DMS114 treated with DMSO at 0.1 percent for 48 hours (cell line): ENCODE results near the gene ITFG1.
"Not testable (repeated sequence)": the region's sequence is repeated elsewhere in the genome, so short reads cannot be mapped to it uniquely, and the experiment has no call there.

Experiments used
- DNase-seq: peaks from one replicate; lab custom pipeline; 2025; ENCODE audit not compliant: unreplicated experiment; lab: John Stamatoyannopoulos, UW

The ITFG1 gene

DNA sequence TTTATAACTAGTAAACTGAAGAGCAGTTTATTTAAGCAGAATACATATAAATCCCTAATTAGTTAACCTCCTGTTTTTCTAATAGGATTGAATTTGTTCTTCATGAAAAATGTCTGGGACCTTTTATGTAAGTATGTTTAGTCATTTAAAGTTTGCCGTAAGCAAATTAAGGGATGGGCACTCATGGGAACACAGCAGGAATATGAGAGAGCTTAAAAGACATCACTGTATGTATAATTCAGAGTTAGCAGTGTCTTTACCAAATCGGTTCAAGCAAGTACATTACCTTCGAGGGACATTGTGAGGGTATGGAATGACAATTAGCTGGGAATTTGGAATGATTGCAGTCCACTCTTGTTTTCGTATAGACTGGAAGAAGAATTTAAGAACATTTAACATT, 299.4 kb downstream of the ITFG1 start:
- no peak for DNase-seq

DNA sequence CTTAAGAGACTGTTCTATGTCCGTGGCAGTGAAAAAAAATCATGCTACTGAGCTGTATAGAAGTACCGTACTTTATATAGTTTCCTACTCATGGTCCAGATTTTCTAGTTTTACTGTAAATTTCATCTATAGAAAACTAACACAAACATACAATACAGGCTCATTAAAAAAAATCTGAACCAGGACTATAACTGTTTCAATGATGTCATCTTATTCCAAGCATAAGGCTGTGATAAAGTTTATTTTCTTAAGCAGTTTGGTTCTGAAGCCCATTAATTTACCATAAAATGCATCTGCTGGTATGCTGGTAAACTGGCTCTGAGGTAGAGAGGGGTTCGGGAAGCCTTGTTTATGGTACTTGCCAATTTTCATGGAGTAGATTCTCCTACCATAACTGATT, 300.4 kb downstream of the ITFG1 start:
- no peak for DNase-seq

DNA sequence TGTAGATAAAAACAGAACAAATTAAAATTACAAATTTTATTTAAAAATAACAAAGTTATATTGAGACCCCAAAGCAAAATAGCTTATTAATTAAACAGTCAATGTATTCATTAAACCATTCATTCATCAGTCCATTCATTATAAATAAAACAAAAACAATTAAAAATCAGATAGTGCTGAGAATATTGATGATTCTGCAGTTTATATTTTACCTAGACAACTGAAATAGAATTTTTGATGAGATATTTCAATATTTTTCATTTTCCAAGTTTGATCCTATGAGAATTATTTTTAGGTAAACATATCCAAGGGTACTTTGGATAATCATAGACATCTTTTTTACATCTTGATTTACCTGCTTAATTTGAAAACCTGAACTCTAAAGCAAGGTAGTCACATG, 301.9 kb downstream of the ITFG1 start:
- no peak for DNase-seq

DNA sequence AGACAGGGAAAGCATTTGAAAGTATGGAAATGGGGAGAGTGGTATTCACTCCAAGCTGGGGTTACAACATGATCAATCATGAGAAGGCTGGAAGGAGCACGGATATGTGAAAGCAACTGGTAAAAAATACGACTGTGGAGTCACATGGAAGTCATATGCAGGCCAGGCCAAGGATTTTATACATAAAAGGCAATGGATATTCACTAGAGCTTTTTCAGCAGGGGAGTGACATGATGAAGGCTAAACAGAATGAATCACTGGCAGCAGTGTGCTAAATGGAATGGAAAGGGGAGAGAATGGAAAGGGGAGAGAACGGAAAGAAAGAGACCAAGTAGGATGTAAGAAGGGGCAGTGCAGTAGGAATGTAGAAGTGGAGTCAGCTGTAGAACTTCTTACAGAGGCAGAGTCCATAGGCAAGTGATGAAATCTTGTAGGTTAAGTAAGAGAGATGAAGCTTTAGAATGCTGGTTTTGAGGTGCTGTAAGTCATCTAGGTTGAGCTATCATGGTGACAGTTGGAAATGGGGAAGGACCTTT, 304.1 kb downstream of the ITFG1 start:
- no peak for DNase-seq

DNA sequence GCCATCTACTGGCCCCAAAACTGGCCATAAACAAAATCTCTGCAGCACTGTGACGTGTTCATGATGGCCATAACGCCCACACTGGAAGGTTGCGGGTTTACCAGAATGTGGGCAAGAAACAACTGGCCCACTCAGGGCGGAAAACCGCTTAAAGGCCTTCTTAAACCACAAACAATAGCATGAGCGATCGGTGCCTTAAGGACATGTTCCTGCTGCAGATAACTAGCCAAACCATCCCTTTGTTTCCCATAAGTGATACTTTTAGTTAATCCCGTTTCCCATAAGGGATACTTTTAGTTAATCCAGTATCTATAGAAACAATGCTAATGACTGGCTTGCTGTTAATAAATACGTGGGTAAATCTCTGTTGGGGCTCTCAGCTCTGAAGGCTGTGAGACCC, 308.4 kb downstream of the ITFG1 start:
- not testable (repeated sequence) for DNase-seq

DNA sequence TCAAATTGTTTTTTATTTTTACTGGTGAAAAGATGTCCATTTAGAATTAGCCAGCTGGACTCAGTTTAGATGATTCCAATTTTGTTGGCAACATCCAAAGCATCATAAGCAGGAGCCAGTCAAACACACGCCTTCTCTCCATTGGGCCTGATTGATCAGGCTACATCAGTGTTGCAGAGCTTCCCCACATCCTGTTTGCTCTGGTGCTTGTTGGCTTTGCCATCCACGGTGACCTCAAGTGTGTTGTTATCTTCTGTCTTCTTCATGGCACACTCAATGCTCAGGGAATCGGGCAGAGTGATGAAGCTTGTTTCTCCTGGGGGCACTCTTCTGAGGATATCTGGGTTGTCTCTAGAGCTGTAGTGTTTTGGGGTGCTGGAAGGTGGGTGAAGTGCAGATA, 310.8 kb downstream of the ITFG1 start:
- DNase-seq = no peak

DNA sequence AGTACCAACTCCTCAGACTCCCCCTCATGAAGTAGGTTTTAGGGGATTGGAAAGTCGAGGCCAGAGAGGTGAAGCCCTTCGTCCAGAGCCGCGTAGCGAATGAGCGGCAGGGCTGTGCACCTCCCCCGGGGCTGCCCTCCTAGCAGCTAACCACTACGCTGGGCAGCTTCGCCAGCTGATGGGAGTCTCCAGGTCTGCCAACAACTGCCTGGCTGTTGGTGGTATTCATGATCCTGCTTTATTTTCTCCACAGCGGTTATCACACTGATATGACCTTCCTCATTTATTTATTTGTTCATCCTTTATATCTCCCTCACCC, 316.3 kb downstream of the ITFG1 start:
- DNase-seq = peak; percentile 36

DNA sequence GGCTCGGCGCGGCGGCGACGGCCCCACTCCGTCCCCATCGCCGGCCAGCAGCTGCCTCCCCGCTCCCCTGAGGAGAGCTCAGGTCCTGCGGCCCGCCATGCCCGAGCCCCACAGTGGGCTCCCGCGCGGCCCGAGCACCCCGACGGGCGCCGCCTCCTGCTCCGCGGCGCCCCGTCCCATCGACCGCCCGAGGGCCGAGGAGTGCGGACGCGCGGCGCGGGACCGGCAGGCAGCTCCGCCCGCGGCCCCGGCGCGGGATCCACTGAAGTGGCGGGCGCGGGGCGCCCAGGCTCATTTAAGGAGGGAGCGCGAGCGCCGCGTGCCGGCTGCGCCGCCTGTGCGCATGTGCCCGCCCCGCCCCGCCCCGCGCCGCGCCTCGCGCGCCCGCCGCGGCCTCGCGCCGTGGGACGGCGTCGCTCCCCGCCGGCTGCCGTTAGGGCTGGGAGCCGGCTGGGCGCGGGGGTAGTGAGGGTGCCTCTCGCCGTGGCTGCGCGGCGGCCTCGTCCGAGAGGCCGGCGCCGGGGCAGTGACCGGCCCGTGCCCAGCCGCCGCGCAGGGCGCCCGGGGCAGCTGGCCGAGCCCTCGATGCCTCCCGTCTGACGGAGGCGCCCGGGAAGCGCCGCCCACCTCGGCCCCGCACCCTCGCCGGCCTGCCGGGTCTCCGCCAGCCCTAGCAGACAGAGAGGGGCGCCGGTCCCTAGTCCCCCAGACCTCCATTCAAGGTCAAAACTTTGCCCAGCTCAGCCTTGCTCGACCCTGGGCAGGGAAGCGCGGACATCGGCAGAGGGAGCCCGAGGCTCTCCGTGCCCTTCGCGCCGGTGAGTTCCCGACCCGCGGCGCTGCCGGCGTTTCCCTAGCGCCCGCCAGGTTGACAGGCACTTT, 316.9 kb downstream of the ITFG1 start, which contains the start of gene NETO2:
NETO2 (minus strand) TSS at position 269 of the 882 bp plus-strand sequence. CDS start 333 bp downstream, outside the sequence.
- peak; percentile 36 for DNase-seq

DNA sequence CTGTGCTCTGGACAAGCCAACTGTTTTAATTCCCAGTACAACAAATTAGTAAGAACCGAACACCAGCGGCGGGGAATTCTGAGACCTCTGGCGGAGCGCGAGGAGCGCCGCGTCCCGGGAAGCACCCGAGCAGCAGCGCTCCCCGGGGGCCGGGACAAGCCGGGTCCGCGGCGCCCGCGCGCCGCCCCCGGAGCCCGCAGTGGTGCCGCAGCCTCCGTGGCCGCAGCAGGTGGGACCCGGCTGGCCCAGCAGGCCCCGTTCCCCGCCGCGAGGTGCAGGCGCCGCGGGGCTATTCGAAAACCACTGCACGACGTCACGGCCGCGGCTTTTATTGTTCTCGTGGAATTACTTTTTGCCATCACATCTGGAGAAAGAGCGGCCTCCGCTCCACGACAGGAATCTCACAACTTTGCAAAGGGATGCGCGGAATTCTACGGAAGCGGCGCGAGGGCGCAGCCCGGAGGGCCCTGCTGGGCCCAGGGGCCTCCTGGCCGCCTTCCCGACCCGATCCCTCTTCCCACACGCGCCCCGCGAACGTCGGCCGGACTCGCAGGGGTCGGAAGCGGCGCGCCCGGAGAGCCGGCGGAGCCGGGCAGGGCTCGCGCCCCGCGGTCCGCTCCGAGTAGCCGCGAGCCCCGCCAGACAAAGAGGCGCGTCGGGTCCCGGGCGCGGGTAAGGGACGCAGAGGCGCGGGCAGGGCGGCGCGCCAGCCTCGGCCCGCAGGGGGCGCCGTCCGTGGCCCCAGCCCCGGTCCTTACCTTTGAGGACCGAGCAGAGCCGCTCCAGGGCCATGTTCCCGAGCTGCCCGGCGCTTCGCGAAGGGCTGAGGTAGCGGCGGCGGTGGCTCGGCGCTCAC, 317.8 kb downstream of the ITFG1 start:
- DNase-seq = peak; percentile 28

DNA sequence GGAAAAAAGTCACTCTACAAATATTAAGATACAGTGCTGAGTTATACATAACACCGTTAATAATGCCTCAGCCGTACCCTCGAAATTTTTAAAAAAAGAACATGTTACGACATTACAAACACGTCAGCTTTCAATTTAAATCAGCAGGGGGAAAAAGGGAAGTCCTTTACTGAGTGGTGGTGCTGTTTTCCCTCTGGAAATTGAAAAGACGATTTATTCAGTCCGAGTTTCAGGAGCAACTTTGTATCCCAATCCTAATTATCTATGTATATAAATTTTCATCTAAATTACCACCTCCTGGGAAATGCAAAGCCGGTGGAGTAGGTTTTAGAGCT, 318.4 kb downstream of the ITFG1 start:
- peak; percentile 31 for DNase-seq

DNA sequence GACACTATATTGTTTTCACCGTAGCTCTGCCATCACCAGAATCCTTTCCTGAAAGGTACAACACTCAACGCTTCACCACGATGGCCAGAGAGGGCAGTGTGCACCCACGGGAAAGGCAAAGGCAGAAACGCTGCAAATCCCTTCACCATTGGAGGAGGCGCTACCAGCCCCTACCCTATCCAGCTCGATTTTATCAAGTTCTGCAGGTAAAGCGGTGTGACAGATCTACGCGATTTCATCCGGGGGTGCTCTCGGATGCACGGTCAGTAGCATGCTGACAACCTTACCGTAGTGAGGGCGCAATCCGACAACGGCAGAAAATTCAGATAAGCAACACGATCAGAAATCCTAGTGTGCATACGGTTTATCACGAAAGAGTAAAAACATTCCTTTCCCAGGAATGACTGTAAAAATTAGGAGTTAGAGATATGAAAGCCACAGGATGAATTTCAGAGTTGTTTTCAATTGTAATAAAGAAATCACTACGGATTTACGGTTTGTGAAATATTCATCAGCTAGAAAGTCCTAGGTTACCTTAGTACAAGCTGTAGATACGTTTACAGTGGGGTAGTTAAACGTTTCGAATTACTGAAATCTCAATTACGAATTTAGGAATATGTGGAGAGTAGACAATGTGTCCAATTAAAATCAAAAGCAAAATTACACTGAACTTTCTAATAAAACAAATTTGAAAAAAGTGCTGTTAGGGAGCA, 318.9 kb downstream of the ITFG1 start:
- DNase-seq = peak; percentile 77

DNA sequence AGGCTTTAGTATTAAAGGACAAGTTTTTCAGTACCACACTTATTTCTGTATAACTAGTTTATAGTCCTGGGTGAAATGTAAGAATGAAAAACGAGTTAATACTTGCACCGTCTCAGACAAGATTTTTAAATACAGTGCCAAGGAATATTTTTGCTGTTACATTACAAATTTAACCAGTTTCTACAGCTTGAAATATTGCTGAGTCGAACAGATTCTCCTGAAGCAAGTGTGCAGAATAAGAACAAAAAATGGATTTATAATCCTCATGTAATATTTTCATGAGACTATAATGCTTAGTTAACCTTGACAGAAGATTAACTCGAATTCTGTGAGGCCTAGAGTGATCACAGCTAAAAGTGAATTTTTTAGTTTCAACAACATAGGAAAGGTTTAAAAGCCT, 320.2 kb downstream of the ITFG1 start:
- DNase-seq = no peak

DNA sequence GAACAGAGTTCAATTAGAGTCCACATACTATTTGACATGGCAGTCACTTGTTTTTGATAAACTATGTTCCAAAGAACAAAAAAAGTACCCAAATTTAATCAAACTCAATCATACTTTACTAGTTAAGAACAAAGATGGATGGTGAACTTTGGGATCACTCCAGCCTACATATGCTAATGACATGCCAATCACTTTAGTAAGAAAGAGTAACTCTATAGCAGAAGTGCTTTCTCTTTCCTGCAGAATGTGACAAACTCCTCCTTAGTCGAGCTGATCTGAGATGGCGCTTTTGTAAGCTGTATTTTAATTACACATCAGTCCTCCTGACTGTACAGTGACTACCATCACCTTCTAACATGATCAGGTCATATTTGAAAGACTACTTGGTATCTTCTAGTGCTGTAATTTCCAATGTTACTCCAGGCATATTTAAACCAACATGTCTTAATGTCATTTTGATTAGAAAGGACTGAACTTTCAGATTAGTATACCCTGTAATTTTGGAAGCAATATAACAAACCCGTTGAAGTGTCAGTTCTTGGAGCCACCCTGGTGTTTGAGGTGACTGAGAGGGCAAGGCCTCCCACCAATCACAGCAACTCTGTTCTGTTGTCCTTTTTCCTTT, 321.2 kb downstream of the ITFG1 start:
- no peak for DNase-seq

DNA sequence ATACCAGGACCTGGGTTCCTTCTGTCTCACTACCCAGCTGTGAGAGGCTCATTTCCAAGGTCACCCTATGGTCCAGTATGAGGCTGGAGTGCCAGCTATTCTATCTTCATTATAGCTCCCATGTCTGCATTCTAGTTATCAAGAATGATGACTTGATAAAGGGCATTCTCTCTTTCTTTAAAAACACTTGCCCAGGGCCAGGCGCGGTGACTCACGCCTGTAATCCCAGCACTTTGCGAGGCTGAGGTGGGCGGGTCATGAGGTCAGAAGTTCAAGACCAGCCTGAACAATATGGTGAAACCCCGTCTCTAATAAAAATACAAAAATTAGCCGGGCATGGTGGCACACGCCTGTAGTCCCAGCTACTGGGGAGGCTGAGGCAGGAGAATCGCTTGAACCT, 322.9 kb downstream of the ITFG1 start:
- DNase-seq = not testable (repeated sequence)

DNA sequence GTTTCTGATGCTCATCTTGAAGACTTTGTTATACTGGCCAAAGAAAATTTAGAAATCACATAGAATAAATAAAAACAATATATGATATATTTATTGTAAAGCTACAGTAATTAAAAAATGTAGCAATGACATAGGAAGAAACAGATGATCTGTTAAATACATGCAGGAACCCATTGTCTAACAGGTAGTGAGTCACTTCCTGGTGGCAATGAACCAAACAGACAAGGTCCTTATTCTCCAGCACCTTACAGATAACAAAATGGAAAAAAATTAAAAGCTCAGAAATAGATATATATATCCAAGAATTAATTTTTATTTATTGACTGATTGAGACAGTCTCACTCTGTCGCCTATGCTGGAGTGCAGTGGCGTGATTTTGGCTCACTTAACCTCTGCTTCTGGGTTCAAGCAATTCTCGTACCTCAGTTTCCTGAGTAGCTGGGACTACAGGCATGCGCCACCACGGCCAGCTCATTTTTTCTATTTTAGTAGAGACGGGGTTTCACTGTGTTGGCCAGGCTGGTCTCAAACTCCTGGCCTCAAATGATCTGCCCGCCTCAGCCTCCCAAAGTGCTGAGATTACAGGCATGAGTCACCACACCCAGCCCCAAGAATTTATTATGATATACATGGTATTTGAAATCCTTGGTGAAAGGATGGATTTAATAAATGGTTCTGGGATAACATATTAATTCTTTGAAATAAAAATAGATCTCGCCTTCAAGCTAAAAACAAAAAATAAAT, 324.6 kb downstream of the ITFG1 start:
- no peak for DNase-seq

DNA sequence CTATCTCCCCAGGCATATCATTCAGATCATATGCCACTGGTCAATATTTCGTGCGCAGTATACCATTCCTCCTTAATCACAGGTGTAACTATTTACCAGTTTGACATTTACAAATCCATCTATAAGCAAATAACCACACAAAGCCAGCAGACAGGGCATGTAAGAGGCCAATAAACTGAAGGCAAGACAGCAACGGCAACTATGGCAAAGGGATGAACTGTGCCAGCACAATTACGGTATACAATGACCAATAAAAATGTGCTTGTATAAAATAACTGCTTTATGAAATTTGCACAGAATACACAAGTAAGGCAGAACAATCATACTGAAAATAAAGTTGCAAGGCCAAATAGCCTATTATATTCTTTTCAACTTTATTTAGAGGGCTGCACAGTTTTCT, 326.3 kb downstream of the ITFG1 start:
- DNase-seq = no peak

DNA sequence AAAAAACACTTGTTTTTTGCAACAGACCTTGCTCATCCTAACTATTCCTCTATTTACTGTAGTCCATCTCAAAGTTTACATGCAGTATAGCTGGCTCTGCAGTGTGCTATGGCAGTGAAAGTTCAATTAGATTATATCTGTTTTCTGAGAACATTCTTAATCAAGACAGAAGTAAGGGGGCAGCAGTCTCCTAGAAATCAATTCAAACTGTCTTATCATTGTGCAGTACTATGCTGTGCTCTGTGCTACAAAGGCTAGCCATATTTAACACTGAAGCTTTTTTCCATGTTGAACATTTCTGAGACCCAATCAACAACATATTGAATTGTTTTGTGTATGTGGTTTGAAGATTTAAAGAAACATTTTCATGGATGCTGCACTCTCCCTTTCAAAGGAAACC, 328.6 kb downstream of the ITFG1 start:
- no peak for DNase-seq

DNA sequence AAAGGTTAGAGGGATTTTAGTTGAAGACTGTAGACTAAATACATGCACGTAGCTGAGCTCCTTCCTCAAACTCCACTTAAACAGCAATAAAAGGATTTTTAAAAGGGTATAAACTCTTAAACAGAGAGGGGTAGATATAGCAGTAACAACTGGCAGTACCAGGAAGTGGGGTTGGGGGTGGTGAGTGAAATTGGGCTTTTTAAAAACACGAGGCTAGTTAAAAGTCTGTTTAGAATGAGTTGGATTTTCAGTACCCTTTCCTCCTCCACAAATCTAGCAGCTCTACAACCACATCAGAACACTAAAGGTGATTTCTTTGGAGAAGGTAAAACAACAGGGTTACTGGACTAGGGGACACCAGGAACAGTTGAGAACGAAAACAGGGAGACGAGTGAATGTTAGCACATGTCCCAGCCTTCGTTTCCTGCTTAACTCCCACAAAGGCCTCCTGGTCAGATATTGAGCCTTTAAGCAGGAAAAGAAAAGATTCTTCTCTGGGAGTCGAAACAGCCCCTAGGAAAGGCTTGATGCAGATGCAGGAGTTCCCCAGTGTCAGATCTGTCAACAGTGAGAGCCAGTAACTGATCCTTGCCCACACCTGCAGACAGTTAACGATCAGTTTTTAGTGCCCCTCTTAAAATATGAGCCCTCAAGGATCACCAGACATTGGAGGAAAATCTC, 331.0 kb downstream of the ITFG1 start:
- DNase-seq = no peak

DNA sequence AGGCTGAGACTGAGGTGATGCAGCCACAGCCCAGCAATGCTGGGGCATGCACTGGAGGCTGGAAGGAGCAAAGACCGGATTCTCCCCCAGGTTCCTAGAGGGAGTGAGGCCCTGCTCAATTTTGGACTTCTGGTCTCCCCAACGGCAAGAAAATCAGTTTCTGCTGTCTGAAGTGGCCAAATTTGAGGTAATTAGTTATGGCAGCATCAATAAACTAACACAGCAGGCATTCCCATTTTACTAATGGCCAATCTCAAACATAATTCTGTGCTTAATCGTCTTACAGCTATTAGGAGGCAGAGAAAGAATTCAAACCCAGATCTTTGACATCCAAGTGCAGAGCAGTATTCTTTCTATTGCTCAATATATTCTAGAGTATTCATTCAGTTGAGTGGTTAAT, 333.3 kb downstream of the ITFG1 start:
- no peak for DNase-seq

DNA sequence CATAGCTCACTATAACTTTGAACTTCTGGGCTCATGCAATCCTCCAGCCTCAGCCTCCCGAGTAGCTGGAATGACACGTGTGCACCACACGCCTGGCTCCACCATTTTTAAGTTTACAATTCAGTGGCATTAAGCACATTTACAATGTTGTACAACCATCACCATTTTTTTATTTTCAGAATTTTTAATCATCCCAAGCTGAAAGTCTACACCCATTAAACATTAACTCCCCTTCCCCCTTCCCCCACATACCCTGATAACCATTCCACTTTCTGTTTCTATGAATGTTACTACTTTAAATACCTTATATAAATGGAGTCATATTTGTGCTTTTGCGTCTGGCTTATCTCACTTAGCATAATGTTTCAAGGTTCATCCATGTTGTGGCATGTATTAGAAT, 335.1 kb downstream of the ITFG1 start:
- no peak for DNase-seq
